NCI-H146 (cell line): Measurements from ENCODE around the gene FAM3D.

Experiments used
- DNase-seq: peaks from one replicate; lab custom pipeline; 2025; lab: John Stamatoyannopoulos, UW

Gene FAM3D

DNA sequence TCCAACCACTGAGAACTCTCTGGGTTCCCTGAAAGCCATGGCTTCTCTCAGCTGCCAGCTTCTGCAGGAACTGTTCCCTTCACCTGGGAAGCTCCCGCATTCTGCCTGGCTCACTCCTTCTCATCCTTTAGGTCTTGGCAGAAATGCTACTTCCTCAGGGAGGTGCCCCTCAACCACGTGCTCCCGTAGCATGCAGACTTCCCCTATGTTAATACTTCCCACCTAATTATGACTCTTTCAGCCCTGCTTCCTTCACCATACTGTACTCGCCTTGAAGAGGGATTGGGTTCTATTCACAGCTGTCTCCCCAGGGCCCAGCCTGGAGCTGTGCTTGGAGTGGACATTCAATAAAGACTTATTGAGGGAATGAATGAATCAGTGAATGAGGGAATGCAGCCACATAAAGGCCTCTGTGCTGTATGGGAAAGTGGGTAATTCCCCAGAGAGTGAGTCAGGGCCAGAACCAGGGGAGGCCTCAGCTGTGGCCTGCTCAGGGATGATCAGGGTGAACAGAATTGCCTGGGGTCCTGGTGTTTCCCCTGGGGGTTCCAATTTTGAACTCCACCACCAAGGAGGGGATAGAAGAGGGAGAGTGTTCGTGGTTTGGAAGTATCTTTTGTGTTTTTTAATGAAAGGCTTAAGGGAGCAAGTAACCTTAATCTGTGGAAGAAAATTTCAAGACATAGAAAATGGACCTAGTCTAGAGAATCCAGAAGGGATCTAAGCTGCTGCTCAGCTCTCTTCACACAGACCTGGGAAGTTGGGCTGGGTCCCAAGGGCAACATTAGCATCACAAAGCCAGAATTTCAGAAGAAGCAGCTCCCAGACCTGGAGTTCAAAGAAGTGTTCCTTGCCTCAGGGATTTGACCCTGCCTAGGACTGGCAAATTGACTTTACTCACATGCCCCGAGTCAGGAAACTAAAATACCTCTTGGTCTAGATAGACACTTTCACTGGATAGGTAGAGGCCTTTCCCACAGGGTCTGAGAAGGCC lies 74.8 kb downstream of the FAM3D start:
- DNase-seq = no peak

DNA sequence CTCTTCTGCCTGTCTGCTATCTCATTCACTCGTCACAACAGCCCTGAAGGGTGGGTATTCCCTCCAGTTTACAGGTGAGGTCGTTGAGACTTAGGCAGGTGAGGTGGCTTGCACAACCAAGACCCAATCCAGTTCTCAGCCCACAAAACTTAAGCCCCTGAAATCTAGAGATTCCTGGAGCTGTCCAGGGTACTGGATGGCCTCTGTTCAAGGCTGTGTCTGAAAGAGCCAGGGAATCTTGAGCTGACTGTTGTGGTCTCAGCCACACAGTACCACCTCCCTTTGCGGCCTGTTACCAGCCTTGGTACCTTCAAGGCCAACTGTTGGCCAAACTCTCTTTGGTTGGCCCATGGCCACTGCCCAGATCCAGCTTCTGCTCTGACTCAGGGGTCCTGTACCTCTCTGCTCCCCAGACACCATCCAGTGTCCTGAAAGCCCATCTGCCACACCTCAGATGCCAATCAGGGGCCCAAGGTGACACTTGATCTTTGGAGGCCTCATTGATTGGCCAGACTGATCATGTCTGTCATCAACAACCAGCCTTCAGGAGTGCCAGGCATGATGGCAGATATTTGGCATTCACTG lies 78.5 kb downstream of the FAM3D start:
- no peak for DNase-seq

DNA sequence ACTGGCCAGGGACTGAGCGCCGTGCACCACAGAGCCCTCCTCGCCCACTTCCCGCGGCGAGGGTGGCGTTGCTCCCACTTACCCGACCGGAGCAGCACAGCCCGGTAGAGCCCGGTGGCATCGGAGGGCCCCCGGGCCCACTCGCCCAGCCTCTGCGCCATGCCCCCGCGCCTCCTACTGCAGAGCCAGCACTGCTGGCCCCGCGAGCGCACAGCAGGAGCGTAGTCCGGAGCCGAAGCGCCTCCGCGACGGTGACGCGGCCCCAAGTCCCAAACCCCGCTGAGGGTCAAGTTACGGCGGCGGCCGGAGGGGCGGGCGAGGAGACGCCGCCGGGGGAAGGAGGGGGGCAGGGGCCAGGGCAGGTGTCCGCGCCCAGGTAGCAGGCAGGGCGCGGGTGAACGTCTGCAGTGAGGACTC lies 79.8 kb downstream of the FAM3D start:
- DNase-seq = peak; percentile 14

DNA sequence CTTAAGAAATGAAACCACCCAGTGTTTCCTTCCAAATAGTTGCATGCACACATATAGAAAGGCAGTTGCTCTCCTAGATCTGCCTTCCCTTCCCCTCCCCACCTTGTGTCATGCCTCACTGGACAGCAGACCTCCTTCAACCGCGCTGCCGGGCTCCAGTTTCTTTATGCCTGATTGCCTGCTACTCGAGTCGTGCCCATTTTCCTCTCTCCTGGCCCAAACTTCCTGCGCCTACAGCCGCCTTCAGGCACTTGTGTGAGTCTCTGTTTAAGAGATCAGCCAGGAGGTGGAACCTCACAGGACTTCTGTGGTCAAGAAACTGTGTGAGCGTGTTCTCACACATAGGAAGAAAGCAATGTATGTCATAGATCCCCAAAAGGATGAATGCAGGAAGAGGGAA lies 80.6 kb downstream of the FAM3D start:
- no peak for DNase-seq

DNA sequence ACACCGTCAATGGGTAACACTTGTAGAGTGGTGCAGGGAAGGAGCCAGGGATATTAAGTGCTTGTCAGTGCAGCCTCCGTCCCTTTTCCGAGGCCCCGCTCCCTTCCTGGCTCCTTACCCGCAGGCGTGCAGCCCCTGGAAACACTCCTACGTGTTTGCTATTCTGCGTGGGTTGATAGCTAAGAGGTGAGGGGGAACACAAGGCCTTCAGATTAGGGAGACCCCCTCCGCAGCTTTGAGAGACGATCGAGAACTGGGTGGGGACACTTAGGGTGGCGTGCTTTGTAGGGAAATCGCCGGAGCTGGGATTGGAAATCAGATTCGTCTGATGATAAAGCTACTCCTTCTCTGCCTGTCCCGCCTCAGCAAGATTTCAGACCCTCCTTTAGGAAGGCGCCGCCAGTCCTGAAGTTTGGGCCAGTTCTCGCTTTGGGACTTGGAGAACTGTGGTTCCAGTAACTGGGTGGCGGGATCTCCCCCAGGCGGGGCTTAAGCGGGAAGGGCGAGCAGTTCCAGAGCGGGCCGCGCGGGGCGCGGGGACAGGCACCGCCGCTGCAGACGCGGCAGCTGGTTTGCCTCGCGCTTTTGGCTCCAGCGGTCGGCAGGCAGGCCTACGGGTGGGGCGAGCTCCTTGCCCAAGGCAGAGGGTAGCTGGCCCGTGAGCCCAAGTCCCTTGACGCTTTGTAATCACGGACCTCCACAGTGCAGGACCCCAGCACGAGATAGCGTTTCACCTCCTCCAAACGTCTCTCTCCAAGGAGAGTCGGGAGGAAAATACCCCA lies 81.4 kb downstream of the FAM3D start:
- DNase-seq = peak; percentile 54

DNA sequence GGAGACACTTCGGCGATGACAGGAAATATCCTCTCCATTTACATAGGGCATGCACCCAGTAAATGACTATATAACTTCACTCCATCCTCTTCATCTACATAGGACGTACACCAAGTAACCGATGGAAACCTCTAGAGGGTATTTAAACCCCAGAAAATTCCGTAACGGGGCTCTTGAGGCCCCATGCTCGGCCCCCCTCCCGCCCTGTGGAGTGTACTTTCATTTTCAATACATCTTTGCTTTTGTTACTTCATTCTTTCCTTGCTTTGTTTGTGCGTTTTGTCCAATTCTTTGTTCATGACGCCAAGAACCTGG lies 81.9 kb downstream of the FAM3D start:
- DNase-seq = no peak
